Mesothelial cell of epicardium (in vitro differentiated cells): ENCODE results near the gene TRIM54. TPM values are rescaled to one million over a fixed set of nuclear protein-coding genes. Genes with fewer than 3 reads are reported as not detected.
"Not testable (repeated sequence)": the region's sequence is repeated elsewhere in the genome, so short reads cannot be mapped to it uniquely, and the experiment has no call there.

Experiments used
- DNase-seq, 2 experiments: peaks; one replicate each; pipeline ENCODE4 v3.0.0; 2021; ENCODE audit warnings: low spot score in 2 of 2; ENCODE audit not compliant: unreplicated experiment in 2 of 2
- H3K27ac Mint-ChIP-seq: 2 replicates; pipeline ENCODE4 v1.8.0; 2021; ENCODE audit warnings: mixed read lengths
- H3K27me3 Mint-ChIP-seq: 2 replicates; pipeline ENCODE4 v1.8.0; 2021; ENCODE audit warnings: low read depth, mixed read lengths
- H3K36me3 Mint-ChIP-seq: 2 replicates; pipeline ENCODE4 v1.8.0; 2021; ENCODE audit warnings: mixed read lengths
- H3K4me1 Mint-ChIP-seq: 2 replicates; pipeline ENCODE4 v1.8.0; 2021; ENCODE audit warnings: mixed read lengths
- H3K4me3 Mint-ChIP-seq: 2 replicates; pipeline ENCODE4 v1.8.0; 2021; ENCODE audit warnings: mild to moderate bottlenecking, moderate library complexity, mixed read lengths
- H3K9me3 Mint-ChIP-seq: 2 replicates; pipeline ENCODE4 v1.8.0; 2021; ENCODE audit warnings: mixed read lengths
- total RNA-seq: library from RNA; stranded (reverse); gene quantifications from 3 replicates; pipeline ENCODE4 v1.2.1, GENCODE V29; 2021
- TF ChIP-seq, protein P1 (sequence below): fragments of 200-600 bp; sonication (generic); IDR thresholded peaks from one replicate; pipeline ENCODE4 v1.5.0; 2021; ENCODE audit warnings: antibody characterized with exemption; ENCODE audit not compliant: unreplicated experiment

The TRIM54 gene
- total RNA-seq, 1 donor from 2014 or later, result 0.18 TPM

DNA sequence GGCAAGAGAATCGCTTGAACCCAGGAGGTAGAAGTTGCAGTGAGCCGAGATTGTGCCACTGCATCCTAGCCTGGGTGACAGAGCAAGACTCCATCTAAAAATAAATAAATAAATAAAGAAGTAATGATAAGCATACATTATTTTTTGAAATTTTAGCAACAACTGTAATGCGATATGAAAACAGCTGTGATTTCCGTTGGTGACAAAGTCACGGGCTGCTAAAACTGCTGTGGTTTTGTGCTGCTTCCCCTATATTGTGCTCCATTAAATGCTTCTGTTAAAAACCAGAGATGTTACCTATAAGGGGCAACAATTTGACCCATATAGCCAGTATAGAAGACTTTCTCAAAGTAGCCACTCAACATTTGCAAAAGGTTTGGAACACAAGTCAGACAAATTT lies 8.3 kb downstream of the TRIM54 start:
- Mint-ChIP-seq H3K4me3 (no peak overlapping the region), H3K9me3 (no peaks in the 10 kb centered on the region), H3K27me3 (peaks cover 15% of the 10 kb centered on the region), H3K36me3 (no peaks in the 10 kb centered on the region), H3K4me1 (peaks cover 27% of the 10 kb centered on the region), H3K27ac (no peak overlapping the region)
- no peak for DNase-seq
- TF ChIP-seq, protein P1, sequence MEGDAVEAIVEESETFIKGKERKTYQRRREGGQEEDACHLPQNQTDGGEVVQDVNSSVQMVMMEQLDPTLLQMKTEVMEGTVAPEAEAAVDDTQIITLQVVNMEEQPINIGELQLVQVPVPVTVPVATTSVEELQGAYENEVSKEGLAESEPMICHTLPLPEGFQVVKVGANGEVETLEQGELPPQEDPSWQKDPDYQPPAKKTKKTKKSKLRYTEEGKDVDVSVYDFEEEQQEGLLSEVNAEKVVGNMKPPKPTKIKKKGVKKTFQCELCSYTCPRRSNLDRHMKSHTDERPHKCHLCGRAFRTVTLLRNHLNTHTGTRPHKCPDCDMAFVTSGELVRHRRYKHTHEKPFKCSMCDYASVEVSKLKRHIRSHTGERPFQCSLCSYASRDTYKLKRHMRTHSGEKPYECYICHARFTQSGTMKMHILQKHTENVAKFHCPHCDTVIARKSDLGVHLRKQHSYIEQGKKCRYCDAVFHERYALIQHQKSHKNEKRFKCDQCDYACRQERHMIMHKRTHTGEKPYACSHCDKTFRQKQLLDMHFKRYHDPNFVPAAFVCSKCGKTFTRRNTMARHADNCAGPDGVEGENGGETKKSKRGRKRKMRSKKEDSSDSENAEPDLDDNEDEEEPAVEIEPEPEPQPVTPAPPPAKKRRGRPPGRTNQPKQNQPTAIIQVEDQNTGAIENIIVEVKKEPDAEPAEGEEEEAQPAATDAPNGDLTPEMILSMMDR, result no peak

DNA sequence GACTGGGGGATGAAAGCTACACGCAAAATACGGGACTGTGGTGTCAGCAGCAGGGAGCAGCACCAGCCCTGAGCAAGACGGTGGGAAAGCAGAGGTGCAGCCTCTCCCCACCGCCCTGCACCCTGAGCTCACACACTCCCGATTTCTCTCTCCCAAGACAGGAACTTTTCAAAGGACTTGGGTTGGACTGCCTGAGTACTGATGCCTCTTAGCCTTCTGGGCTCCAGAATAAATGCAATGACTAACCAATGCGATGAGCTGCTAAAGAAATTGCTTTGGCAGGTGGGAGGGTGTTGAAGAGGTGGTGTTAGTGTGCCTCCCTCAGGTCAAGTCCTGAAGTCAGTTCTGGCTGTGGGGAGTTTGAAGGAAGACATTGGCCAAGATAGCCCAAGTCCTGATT lies 9.6 kb downstream of the TRIM54 start:
- TF ChIP-seq, protein P1, result no peak
- Mint-ChIP-seq H3K36me3 (no peaks in the 10 kb centered on the region), H3K27ac (no peak overlapping the region), H3K9me3 (no peaks in the 10 kb centered on the region), H3K4me1 (peaks cover 27% of the 10 kb centered on the region), H3K27me3 (peaks cover 13% of the 10 kb centered on the region), H3K4me3 (no peak overlapping the region)
- no peak for DNase-seq

DNA sequence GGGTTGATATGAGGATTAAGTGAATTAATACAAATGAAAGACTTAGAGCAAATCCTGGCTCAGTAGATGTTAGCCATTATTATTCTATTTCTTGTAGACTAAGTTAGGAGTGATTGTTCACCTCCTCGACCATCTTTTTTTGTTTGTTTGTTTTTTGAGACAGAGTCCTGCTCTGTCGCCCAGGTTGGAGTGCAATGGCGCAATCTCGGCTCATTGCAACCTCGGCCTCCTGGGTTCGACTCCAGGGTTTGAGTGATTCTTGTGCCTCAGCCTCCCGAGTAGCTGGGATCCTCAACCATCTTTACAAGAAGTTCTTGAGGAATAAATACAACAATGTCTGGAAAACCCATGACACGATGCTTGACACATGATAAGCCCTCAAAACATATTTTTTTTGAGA lies 12.7 kb downstream of the TRIM54 start:
- H3K27me3 Mint-ChIP-seq, result peaks cover 21% of the 10 kb centered on the region
- peaks cover 24% of the 10 kb centered on the region for H3K4me1 Mint-ChIP-seq
- H3K36me3 Mint-ChIP-seq, result no peaks in the 10 kb centered on the region

DNA sequence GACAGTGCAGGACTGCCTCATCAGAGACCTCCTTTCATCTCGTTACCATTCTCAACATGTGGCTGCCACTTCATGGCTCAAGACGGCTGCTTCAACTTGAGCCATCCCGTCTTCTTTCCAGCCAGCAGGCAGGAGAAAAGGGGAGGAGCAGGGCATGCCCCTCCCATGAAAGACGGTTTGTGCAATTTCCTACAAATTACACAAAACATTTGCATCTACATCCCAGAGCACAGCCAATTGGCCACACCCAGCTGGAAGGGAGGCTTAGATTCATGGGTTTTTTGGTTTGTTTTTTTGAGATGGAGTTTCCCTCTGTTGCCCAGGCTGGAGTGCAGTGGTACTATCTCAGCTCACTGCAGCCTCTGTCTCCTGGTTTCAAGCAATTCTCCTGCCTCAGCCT lies 14.3 kb downstream of the TRIM54 start:
- Mint-ChIP-seq H3K9me3 (no peaks in the 10 kb centered on the region), H3K4me1 (peaks cover 23% of the 10 kb centered on the region), H3K36me3 (no peaks in the 10 kb centered on the region), H3K27me3 (peaks cover 21% of the 10 kb centered on the region), H3K4me3 (no peak overlapping the region), H3K27ac (no peak overlapping the region)
- no peak for DNase-seq
- TF ChIP-seq, protein P1, result no peak

More for the DNA sequence above, 12.7 kb downstream of the TRIM54 start:
- TF ChIP-seq, protein P1, result no peak
- Mint-ChIP-seq H3K27ac (no peak overlapping the region), H3K4me3 (no peak overlapping the region), H3K9me3 (no peaks in the 10 kb centered on the region)
- no peak for DNase-seq

DNA sequence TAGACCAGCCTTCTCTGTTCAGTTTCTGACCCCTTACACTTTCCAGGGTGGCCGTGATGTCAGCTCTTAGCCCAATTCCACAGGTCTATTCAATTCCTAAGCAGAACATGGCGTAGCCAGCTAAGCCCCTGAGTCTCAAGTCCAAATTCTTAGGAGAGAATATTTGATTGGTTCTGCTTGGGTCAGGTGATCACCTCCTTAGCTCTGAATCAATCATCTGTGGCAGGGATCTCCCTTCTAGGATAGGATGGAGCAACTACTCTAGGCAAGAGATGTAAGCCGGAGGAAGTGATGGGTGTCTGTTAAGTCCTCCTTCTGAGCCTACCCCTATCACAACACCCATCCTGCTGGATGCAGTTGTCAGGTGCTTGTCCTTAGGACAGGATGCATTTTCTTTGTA lies 15.0 kb downstream of the TRIM54 start:
- Mint-ChIP-seq H3K27me3 (peaks cover 21% of the 10 kb centered on the region), H3K36me3 (no peaks in the 10 kb centered on the region), H3K4me1 (peaks cover 17% of the 10 kb centered on the region), H3K27ac (no peak overlapping the region), H3K4me3 (no peak overlapping the region), H3K9me3 (no peaks in the 10 kb centered on the region)
- no peak for DNase-seq
- TF ChIP-seq, protein P1, result no peak

DNA sequence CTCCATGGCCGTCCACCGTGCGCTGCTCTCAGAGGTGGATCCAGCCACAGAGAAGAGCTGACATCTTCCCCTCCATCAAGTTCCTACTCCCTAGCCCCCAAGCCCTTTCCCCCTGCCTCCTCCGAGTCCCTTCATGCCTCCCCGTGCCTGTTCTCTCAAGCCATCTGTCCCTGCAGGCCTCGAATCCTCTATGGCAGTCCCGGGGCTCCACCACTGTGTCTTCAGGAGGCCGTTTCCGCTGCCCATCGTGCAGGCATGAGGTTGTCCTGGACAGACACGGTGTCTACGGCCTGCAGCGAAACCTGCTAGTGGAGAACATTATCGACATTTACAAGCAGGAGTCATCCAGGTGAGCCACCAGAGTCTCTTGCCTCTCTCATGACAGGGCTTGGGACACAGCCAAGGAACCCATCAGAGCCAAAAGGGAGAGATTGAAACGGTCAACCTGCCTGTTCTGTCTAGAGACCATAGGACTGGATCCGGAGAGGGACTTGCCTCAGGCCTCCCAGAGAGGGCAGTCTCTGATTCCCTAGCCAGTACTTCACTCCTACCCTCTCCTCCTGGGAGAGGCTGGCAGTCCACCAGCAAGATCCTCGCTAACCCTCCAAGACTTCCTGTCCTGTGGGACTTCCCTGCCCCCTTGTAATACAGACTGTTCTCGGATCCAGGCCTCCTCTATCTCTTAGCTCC lies 16.3 kb downstream of the TRIM54 start:
- Mint-ChIP-seq H3K9me3 (no peaks in the 10 kb centered on the region), H3K36me3 (no peaks in the 10 kb centered on the region), H3K27me3 (peaks cover 21% of the 10 kb centered on the region), H3K4me1 (peaks cover 6% of the 10 kb centered on the region), H3K27ac (no peak overlapping the region), H3K4me3 (no peak overlapping the region)
- TF ChIP-seq, protein P1, result no peak
- DNase-seq, result no peak

DNA sequence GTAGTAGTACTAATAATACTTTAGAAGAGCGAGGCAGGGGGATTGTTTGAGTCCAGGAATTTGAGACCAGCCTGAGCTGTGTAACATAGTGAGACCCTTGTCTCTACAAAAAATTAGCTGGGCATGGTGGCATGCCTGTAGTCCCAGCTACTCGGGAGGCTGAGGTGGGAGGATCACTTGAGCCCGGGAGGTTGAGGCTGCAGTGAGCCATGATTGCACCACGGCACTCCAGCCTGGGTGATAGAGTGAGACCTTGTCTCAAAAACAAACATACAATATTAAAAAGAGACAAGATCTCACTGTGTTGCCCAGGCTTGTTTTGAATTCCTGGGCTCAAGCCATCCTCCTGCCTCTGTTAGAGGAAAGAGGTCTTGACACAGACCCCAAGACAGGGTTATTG lies 18.4 kb downstream of the TRIM54 start:
- not testable (repeated sequence) for H3K36me3 Mint-ChIP-seq, H3K9me3 Mint-ChIP-seq, H3K4me1 Mint-ChIP-seq, H3K4me3 Mint-ChIP-seq, DNase-seq, H3K27ac Mint-ChIP-seq
- H3K27me3 Mint-ChIP-seq, result peaks cover 35% of the 10 kb centered on the region
